Stimulated activated CD8-positive, alpha-beta memory T cell treated with anti-CD3 and anti-CD28 coated beads, Interleukin-4, amount 100 ng/mL, for 24 hours (primary cell): ENCODE data around the gene LIN7B.
"Not testable (repeated sequence)": the region's sequence is repeated elsewhere in the genome, so short reads cannot be mapped to it uniquely, and the experiment has no call there.

Experiments
- DNase-seq: peaks from one replicate; pipeline ENCODE4 v3.0.0-alpha.2; 2020; ENCODE audit warnings: low read depth

Gene LIN7B

GRCh38 chr19:49145573-49146407 is 31.6 kb downstream of the LIN7B start:
- DNase-seq: peak; percentile 65

- DNase-seq: not testable (repeated sequence)
Observed at GRCh38 chr19:49146408-49146770, 32.2 kb downstream of the LIN7B start.

- DNase-seq: no peak
Observed at GRCh38 chr19:49148044-49148682, 34.0 kb downstream of the LIN7B start.

GRCh38 chr19:49148784-49149651 is 34.8 kb downstream of the LIN7B start:
- peak; percentile 72 for DNase-seq

- DNase-seq: no peak
Observed at GRCh38 chr19:49149652-49150105, 35.5 kb downstream of the LIN7B start.

- DNase-seq: no peak
Observed at GRCh38 chr19:49150106-49150943, 36.2 kb downstream of the LIN7B start.

GRCh38 chr19:49150944-49151243 is 36.7 kb downstream of the LIN7B start:
- DNase-seq: no peak

- no peak for DNase-seq
Observed at GRCh38 chr19:49151267-49152118, 37.3 kb downstream of the LIN7B start.

- DNase-seq: no peak
Observed at GRCh38 chr19:49152119-49152550, 38.0 kb downstream of the LIN7B start.

- DNase-seq: no peak
Observed at GRCh38 chr19:49153167-49153809, 39.1 kb downstream of the LIN7B start.

- no peak for DNase-seq
Observed at GRCh38 chr19:49154279-49154678, 40.1 kb downstream of the LIN7B start.

- DNase-seq: no peak
Observed at GRCh38 chr19:49155005-49155819, 41.0 kb downstream of the LIN7B start, which contains the start of gene HRC. TSS of gene HRC (minus strand) at chr19:49155396. CDS start at chr19:49155237, 159 bp downstream.

GRCh38 chr19:49155820-49156346 is 41.7 kb downstream of the LIN7B start:
- no peak for DNase-seq

GRCh38 chr19:49157445-49158224 is 43.5 kb downstream of the LIN7B start, which contains the start of gene TRPM4:
TSS of gene TRPM4 (plus strand) at chr19:49157792. CDS start at chr19:49157867, 75 bp downstream.
- peak; percentile 44 for DNase-seq

GRCh38 chr19:49160450-49161189 is 46.5 kb downstream of the LIN7B start:
- DNase-seq: no peak

GRCh38 chr19:49161987-49162386 is 47.8 kb downstream of the LIN7B start:
- no peak for DNase-seq

GRCh38 chr19:49165111-49165750 is 51.1 kb downstream of the LIN7B start:
- DNase-seq: no peak
